HepG2 (cell line): ENCODE data around the gene MSH3. TPM values are rescaled to one million over a fixed set of nuclear protein-coding genes. Genes with fewer than 3 reads are reported as not detected.

Experiments
- ATAC-seq: fragments of 200-7000 bp; cut with Tn5 transposase; 3 replicates; pipeline ENCODE4 v1.9.1; 2020; ENCODE audit warnings: mild to moderate bottlenecking, moderate library complexity
- BruUV-seq: library from RNA; stranded (reverse); fragments of 400-500 nt; replicated peaks from 2 replicates; lab custom pipeline; 2021; lab: Mats Ljungman, UMichigan
- CTCF ChIA-PET: fragments of 300-600 bp; formaldehyde crosslinking; extraction: SDS; loops from one replicate; lab custom pipeline; 2021; ENCODE audit warnings: low total read pairs, inconsistent platforms, low intra/inter-chr PET ratio; lab: Yijun Ruan, JAX
- POLR2A ChIA-PET: fragments of 350-600 bp; sonication (Branson Sonifier 250); formaldehyde crosslinking; loops from one replicate; lab custom pipeline; 2020; ENCODE audit warnings: antibody characterized with exemption, inconsistent platforms; lab: Yijun Ruan, JAX
- DNase-seq: peaks from one replicate; pipeline ENCODE4 v3.0.0-alpha.2; 2015; ENCODE audit warnings: low spot score
- FAIRE-seq: peaks from 3 replicates; lab custom pipeline; 2011; peaks lifted over from hg19 to GRCh38; lab: Jason Lieb, UNC
- H2AFZ ChIP-seq: one replicate; pipeline ENCODE4 v1.6.1; 2011; ENCODE audit warnings: low read length, inconsistent platforms
- H3K27ac ChIP-seq: fragments of 300-600 bp; 3 replicates; pipeline ENCODE4 v1.8.0; 2011; ENCODE audit warnings: mixed run types, mild to moderate bottlenecking, mixed read lengths, low read length, inconsistent platforms; ENCODE audit not compliant: insufficient read depth; ENCODE audit errors: extremely low read length
- H3K27me3 ChIP-seq, 2 experiments: fragments of 200-600 bp in 1 of 2; 2 replicates in 1 of 2; 3 replicates in 1 of 2; pipeline versions ENCODE4 v1.6.0 to v1.8.0; 2011; ENCODE audit warnings: low read length in 2 of 2, mild to moderate bottlenecking in 2 of 2, moderate library complexity in 2 of 2, inconsistent platforms in 1 of 2; ENCODE audit not compliant: insufficient read depth in 2 of 2, control insufficient read depth in 1 of 2
- H3K36me3 ChIP-seq, 2 experiments: fragments of 200-600 bp in 1 of 2; replicated peaks in 1 of 2; 2 replicates in 1 of 2; 3 replicates in 1 of 2; pipeline versions ENCODE4 v1.5.1 to v1.8.0; 2011; ENCODE audit warnings: low read length in 2 of 2, inconsistent platforms in 1 of 2; ENCODE audit not compliant: insufficient read depth in 2 of 2, control insufficient read depth in 1 of 2
- H3K4me1 ChIP-seq: 2 replicates; pipeline ENCODE4 v1.5.1; 2012; ENCODE audit warnings: low read length, inconsistent platforms; ENCODE audit not compliant: insufficient read depth
- H3K4me2 ChIP-seq: 2 replicates; pipeline ENCODE4 v1.6.0; 2011; ENCODE audit warnings: low read depth, low read length, inconsistent platforms
- H3K4me3 ChIP-seq, 3 experiments: fragments of 200-600 bp in 1 of 3; sonication (generic), shearing (Covaris generic) in 1 of 3; replicated peaks in 1 of 3; 2 replicates each; pipeline ENCODE4 v1.5.1; 2011 to 2016; ENCODE audit warnings: low read length in 3 of 3, inconsistent platforms in 2 of 3, low read depth in 2 of 3, mild to moderate bottlenecking in 2 of 3, control low read depth in 1 of 3, mixed read lengths in 1 of 3; ENCODE audit not compliant: insufficient read depth in 1 of 3
- H3K79me2 ChIP-seq: one replicate; pipeline ENCODE4 v1.6.1; 2011; ENCODE audit warnings: low read length, inconsistent platforms; ENCODE audit not compliant: insufficient read depth
- H3K9ac ChIP-seq: 2 replicates; pipeline ENCODE4 v1.6.0; 2011; ENCODE audit warnings: mild to moderate bottlenecking, low read depth, low read length, inconsistent platforms; ENCODE audit not compliant: insufficient read depth
- H3K9me3 ChIP-seq: 2 replicates; pipeline ENCODE4 v1.5.1; 2012; ENCODE audit warnings: mild to moderate bottlenecking, low read length
- H4K20me1 ChIP-seq: 2 replicates; pipeline ENCODE4 v1.6.0; 2011; ENCODE audit warnings: inconsistent platforms, mild to moderate bottlenecking, low read length, moderate library complexity; ENCODE audit not compliant: insufficient read depth
- ARNTL ChIP-seq: sonication (generic); formaldehyde crosslinking; IDR thresholded peaks from 2 replicates; pipeline ENCODE4 v1.4.0; 2020; ENCODE audit warnings: mild to moderate bottlenecking, missing genetic modification reagents
- CEBPG ChIP-seq: IDR thresholded peaks from 2 replicates; pipeline ENCODE4 v1.6.1; 2016
- ELF3 ChIP-seq: IDR thresholded peaks from 2 replicates; pipeline ENCODE4 v1.6.1; 2016; ENCODE audit warnings: missing genetic modification reagents, missing compliant biosample characterization
- GABPA ChIP-seq, 2 experiments: IDR thresholded peaks; 2 replicates each; pipeline ENCODE4 v1.6.1; 2011 to 2016; ENCODE audit warnings: low read depth in 2 of 2, low read length in 1 of 2, missing biosample characterization in 1 of 2, missing genetic modification characterization in 1 of 2
- HNF4A ChIP-seq: sonication (generic); formaldehyde crosslinking; IDR thresholded peaks from 2 replicates; pipeline ENCODE4 v1.4.0; 2020; ENCODE audit warnings: missing genetic modification reagents
- KDM5A ChIP-seq: fragments of 200-600 bp; sonication (generic); IDR thresholded peaks from 2 replicates; pipeline ENCODE4 v1.7.0; 2018; ENCODE audit warnings: antibody characterized with exemption, mild to moderate bottlenecking, low read length, borderline replicate concordance
- KLF16 ChIP-seq, 2 experiments: sonication (generic) in 1 of 2; formaldehyde crosslinking in 1 of 2; IDR thresholded peaks; 2 replicates each; pipeline versions ENCODE4 v1.6.1 to v1.8.0; 2016 to 2023; ENCODE audit warnings: missing genetic modification reagents in 2 of 2, missing compliant biosample characterization in 1 of 2
- MIXL1 ChIP-seq: IDR thresholded peaks from 2 replicates; pipeline ENCODE4 v1.6.1; 2016
- NFIB ChIP-seq: sonication (generic); formaldehyde crosslinking; IDR thresholded peaks from 2 replicates; pipeline ENCODE4 v1.9.0; 2021; ENCODE audit warnings: missing genetic modification reagents, mild to moderate bottlenecking, borderline replicate concordance
- RFXAP ChIP-seq: sonication (generic); formaldehyde crosslinking; IDR thresholded peaks from 2 replicates; pipeline ENCODE4 v1.4.0; 2020; ENCODE audit warnings: missing genetic modification reagents, borderline replicate concordance
- RXRB ChIP-seq: IDR thresholded peaks from 2 replicates; pipeline ENCODE4 v1.6.1; 2016; ENCODE audit warnings: borderline replicate concordance, missing genetic modification reagents, missing compliant biosample characterization
- SOX6 ChIP-seq, 2 experiments: fragments of 450-650 bp in 1 of 2; sonication (generic) in 1 of 2; formaldehyde crosslinking in 1 of 2; IDR thresholded peaks; 2 replicates each; pipeline versions ENCODE4 v1.4.0 to v1.6.1; 2017 to 2020; ENCODE audit warnings: antibody characterized with exemption in 1 of 2, mild to moderate bottlenecking in 1 of 2, missing genetic modification reagents in 1 of 2
- STAG1 ChIP-seq: sonication (generic); formaldehyde crosslinking; IDR thresholded peaks from 2 replicates; pipeline ENCODE4 v1.4.0; 2020; ENCODE audit warnings: missing genetic modification reagents
- ZNF737 ChIP-seq: sonication (generic); formaldehyde crosslinking; IDR thresholded peaks from 2 replicates; pipeline ENCODE4 v1.5.0; 2020; ENCODE audit warnings: missing genetic modification reagents, mild to moderate bottlenecking, borderline replicate concordance
- ZNF761 ChIP-seq: sonication (generic); formaldehyde crosslinking; conservative IDR thresholded peaks from 2 replicates; pipeline ENCODE4 v1.4.0; 2020; ENCODE audit warnings: mild to moderate bottlenecking, missing genetic modification reagents
- ZSCAN20 ChIP-seq: sonication (generic); formaldehyde crosslinking; IDR thresholded peaks from 2 replicates; pipeline ENCODE4 v1.4.0; 2020; ENCODE audit warnings: missing genetic modification reagents, mild to moderate bottlenecking, borderline replicate concordance
- WGBS: methylation state at CpG from one replicate; pipeline ENCODE4 v1.1.6; 2017; ENCODE audit warnings: low lambda C conversion rate; 5-methylcytosine and 5-hydroxymethylcytosine counted together
- in situ Hi-C: cut with HindIII; loops from 2 replicates; pipeline ENCODE4 v1.10.0; 2017; ENCODE audit warnings: low pct_unique_long_range_greater_than_20kb; ENCODE audit not compliant: extremely low pct_ligation_motif_present
- intact Hi-C: fragments of 100-400 bp; cut with micrococcal nuclease; formaldehyde crosslinking; loops from one replicate; pipeline ENCODE4 v1.10.0; 2022; ENCODE audit not compliant: unreplicated experiment
- polyA plus RNA-seq, 8 experiments: library from polyadenylated mRNA; depleted of rRNA in 3 of 8; stranded (reverse) in 7 of 8; unstranded in 1 of 8; fragments of >200 nt; fragmentation: Illumina TruSeq in 4 of 8; extraction: Trizol in 4 of 8; gene quantifications; 2 replicates each; pipeline versions ENCODE4 v1.2.1 to v1.2.3, GENCODE V29; 2011 to 2016; ENCODE audit warnings: low read depth in 4 of 8, missing spikeins in 1 of 8, mixed read lengths in 1 of 8; ENCODE audit not compliant: insufficient read depth in 1 of 8
- total RNA-seq, 5 experiments: library from RNA; depleted of rRNA; stranded (reverse); fragments of >200 nt; fragmentation: Illumina TruSeq; extraction: Trizol; gene quantifications; 2 replicates each; pipeline ENCODE4 v1.2.3, GENCODE V29; 2016; ENCODE audit warnings: low read depth in 1 of 5
- TF ChIP-seq, protein P1 (sequence below): sonication (generic); formaldehyde crosslinking; IDR thresholded peaks from 2 replicates; pipeline ENCODE4 v1.5.0; 2020; ENCODE audit warnings: missing genetic modification reagents, mild to moderate bottlenecking, borderline replicate concordance
- TF ChIP-seq, protein P2 (sequence below): sonication (generic); formaldehyde crosslinking; IDR thresholded peaks from 2 replicates; pipeline ENCODE4 v1.5.0; 2020; ENCODE audit warnings: mild to moderate bottlenecking, missing genetic modification reagents, moderate library complexity
- TF ChIP-seq, protein P3 (sequence below): sonication (generic); formaldehyde crosslinking; IDR thresholded peaks from 2 replicates; pipeline ENCODE4 v1.4.0; 2020; ENCODE audit warnings: mild to moderate bottlenecking, missing genetic modification reagents

MSH3 gene
- total and polyA plus RNA-seq, 2 of the 13 experiments (the other 11 are each of a cell fraction or from before 2014, with no cell fraction given) = 4.0 to 16.4 TPM

DNA sequence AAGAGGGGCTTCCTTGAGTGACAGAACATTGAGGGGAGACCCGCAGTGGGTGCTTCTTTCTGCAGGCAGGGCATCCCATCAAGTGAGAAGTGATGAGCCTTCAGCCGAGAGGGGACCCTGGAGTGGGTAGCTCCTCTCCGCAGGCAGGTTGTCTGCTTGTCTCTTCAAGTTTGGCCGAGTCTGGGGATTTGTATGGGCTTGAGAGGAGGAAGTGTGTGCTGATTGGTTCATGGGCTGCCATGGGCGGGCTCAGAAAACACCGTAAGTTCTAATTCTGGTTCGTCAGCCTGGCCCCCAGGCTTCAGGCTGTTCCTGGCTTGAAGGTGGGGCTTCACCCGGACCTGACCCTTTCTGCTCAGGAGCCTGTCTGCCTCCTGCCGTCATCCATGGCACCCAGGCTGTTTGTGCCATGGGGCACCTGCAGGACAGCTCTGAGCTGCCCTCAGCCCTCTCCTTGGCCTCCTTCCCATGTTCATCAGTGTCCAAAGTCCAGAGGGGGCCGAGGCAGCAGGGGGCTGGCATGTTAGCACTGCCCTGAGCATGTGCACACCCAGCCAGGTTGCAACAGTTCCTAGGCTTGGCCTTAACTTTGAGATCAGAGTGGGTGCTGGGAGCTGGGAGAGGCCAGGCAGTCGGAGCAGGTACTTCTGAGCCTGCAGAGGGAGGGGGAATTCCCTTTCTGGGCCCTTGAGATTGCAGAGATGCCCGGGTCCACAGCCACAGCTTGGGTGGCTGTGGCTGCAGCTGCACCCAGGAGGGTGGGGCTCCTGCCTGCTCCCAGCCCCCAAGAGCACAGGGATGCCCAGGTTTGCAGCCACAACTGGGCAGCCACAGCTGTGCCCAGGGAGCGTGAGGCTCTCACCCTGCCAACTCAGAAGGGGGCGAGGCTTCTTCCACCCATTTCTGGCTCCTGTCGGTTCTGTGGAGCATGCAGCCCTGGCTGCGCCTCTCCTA, 13.8 kb downstream of the MSH3 start (continued):
- peak; percentile 93 for TF ChIP-seq HNF4A (CRISPR knock-in tag)

DNA sequence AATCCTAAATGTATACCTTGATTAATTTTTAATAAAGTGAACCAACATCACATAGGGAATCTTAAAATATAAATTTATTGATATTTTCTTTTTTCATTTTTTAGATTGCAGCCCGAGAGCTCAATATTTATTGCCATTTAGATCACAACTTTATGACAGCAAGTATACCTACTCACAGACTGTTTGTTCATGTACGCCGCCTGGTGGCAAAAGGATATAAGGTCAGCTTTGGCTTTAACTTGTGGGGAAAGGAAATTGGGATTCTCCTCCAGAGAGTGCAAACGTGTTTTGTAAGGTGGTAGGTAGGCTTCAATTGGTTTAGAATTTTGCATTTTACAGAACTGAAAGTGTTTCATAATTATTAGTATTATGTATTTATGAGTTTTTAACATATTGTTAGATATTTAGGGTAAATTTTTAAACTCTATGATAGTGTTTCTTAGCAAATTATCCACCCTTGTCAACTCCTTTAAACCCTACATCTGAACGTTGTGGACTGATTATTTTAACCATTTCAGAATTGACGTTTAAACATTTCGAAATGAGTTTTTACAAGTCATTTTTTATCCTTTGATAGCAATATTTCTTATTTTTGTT, 17.8 kb downstream of the MSH3 start:
- WGBS = 9% methylated on average over 7 of the region's 7 CpGs
- H3K4me3 ChIP-seq = no peak overlapping the region
- H3K4me1 ChIP-seq = peaks cover 17% of the 10 kb centered on the region
- H3K36me3 ChIP-seq = peaks cover 15 to 42% of the 10 kb centered on the region in 2 experiments
- no peaks in the 10 kb centered on the region for H3K27me3 ChIP-seq
- intact Hi-C loops (loop anchor here (1.0 to 2.0 kb wide), 3 partner anchors 16 to 191 kb away; partner anchors contain the start of gene FAM151B), in situ Hi-C loops (loop anchor here (5.0 kb wide), 1 partner anchor 185 kb away; the partner anchor contains the start of gene FAM151B)
- H3K9ac ChIP-seq = no peak overlapping the region
- POLR2A ChIA-PET = no interaction called here
- ATAC-seq (peak; percentile 80), DNase-seq (peak; percentile 76), FAIRE-seq (peak; percentile 40)
- H3K4me2 ChIP-seq = no peak overlapping the region
- CTCF ChIA-PET = interaction anchor here (1.2 to 2.5 kb wide), 4 partner anchors 184 to 327 kb away, joined by 3 to 15 read pairs (median 5); partner anchors contain the start of gene FAM151B
- H3K9me3 ChIP-seq = no peaks in the 10 kb centered on the region
- BruUV-seq = no TSS peak
- H4K20me1 ChIP-seq = no peaks in the 10 kb centered on the region
- no peak overlapping the region for H3K27ac ChIP-seq
- no peaks in the 10 kb centered on the region for H3K79me2 ChIP-seq
- no peak overlapping the region for H2AFZ ChIP-seq
- TF ChIP-seq STAG1 (CRISPR knock-in tag) (peak; percentile 91), ZNF761 (CRISPR knock-in tag) (no peak), RFXAP (CRISPR knock-in tag) (no peak), KDM5A (no peak), ZNF737 (no peak), ZSCAN20 (CRISPR knock-in tag) (no peak), KLF16 (CRISPR knock-in tag; IDR thresholded peaks at IDR 0.05) (0 out of 4 replicates have a peak, but pooled peaks of 1 of the 2 experiments have one; percentile 49), ELF3 (CRISPR knock-in tag) (peak; percentile 38; the same call in 1 of the 2 replicates), SOX6 (IDR thresholded peaks at IDR 0.05) (no peak), SOX6 (CRISPR knock-in tag; IDR thresholded peaks at IDR 0.05) (no peak), NFIB (CRISPR knock-in tag) (no peak), CEBPG (0 out of 2 replicates have a peak, but pooled peaks have one; percentile 17), RXRB (CRISPR knock-in tag) (peak; percentile 30; the same call in 1 of the 2 replicates), MIXL1 (CRISPR knock-in tag) (0 out of 2 replicates have a peak, but pooled peaks have one; percentile 41), ARNTL (CRISPR knock-in tag) (no peak), GABPA (IDR thresholded peaks at IDR 0.05; ENCODE audit: low read depth, low read length) (no peak), GABPA (CRISPR knock-in tag; IDR thresholded peaks at IDR 0.05; ENCODE audit: low read depth) (no peak)
- TF ChIP-seq, protein P1, sequence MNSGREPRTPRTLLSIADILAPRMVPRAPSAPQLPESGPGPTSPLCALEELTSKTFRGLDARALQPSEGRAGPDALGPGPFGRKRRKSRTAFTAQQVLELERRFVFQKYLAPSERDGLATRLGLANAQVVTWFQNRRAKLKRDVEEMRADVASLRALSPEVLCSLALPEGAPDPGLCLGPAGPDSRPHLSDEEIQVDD (CRISPR knock-in tag) = no peak
- TF ChIP-seq, protein P2, sequence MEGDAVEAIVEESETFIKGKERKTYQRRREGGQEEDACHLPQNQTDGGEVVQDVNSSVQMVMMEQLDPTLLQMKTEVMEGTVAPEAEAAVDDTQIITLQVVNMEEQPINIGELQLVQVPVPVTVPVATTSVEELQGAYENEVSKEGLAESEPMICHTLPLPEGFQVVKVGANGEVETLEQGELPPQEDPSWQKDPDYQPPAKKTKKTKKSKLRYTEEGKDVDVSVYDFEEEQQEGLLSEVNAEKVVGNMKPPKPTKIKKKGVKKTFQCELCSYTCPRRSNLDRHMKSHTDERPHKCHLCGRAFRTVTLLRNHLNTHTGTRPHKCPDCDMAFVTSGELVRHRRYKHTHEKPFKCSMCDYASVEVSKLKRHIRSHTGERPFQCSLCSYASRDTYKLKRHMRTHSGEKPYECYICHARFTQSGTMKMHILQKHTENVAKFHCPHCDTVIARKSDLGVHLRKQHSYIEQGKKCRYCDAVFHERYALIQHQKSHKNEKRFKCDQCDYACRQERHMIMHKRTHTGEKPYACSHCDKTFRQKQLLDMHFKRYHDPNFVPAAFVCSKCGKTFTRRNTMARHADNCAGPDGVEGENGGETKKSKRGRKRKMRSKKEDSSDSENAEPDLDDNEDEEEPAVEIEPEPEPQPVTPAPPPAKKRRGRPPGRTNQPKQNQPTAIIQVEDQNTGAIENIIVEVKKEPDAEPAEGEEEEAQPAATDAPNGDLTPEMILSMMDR = peak; percentile 82
- TF ChIP-seq, protein P3, sequence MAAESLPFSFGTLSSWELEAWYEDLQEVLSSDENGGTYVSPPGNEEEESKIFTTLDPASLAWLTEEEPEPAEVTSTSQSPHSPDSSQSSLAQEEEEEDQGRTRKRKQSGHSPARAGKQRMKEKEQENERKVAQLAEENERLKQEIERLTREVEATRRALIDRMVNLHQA (CRISPR knock-in tag) = no peak
